Measurements from ENCODE around the gene CACTIN.

DNA sequence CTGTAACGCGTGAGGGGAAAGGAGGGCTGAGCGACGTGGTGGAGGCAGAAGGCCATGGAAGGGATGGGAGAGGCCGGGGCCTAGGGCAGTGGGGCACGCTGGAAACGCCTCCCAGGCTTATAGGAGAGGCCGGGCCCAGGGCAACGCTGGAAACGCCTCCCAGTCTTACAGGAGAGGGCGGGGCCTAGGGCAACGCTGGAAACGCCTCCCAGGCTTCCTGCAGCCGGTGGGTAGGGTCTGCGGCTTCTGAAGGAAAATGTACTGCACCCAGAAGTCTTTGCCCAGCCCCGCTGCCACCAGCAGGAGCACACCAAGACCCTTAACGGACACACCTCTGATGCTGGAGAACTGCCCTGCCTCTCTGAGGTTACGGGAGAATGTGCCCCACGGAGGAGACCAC is 9.1 kb downstream of the CACTIN start:
- TF ChIP-seq, protein P1, sequence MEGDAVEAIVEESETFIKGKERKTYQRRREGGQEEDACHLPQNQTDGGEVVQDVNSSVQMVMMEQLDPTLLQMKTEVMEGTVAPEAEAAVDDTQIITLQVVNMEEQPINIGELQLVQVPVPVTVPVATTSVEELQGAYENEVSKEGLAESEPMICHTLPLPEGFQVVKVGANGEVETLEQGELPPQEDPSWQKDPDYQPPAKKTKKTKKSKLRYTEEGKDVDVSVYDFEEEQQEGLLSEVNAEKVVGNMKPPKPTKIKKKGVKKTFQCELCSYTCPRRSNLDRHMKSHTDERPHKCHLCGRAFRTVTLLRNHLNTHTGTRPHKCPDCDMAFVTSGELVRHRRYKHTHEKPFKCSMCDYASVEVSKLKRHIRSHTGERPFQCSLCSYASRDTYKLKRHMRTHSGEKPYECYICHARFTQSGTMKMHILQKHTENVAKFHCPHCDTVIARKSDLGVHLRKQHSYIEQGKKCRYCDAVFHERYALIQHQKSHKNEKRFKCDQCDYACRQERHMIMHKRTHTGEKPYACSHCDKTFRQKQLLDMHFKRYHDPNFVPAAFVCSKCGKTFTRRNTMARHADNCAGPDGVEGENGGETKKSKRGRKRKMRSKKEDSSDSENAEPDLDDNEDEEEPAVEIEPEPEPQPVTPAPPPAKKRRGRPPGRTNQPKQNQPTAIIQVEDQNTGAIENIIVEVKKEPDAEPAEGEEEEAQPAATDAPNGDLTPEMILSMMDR (IDR thresholded peaks at IDR 0.05) = no peak
- TF ChIP-seq POLR2AphosphoS5 (IDR thresholded peaks at IDR 0.05) = no peak
